Stomach (tissue), 9 donors: ENCODE data around the gene PRRX1. TPM values are rescaled to one million over a fixed set of nuclear protein-coding genes. Genes with fewer than 3 reads are reported as not detected.

Experiments
- DNase-seq, 2 donors: peaks; one replicate each; pipeline versions ENCODE4 v3.0.0 to v3.0.0-alpha.2; 2013 to 2019
- H3K27ac ChIP-seq, 5 donors: fragments of 200-600 bp in 4 of 5; sonication (generic) in 4 of 5; one replicate each; pipeline ENCODE4 v1.5.1; 2013 to 2019; ENCODE audit warnings: mild to moderate bottlenecking in 1 of 5, moderate library complexity in 1 of 5
- H3K27me3 ChIP-seq, 3 donors: fragments of 200-600 bp; sonication (generic); one replicate each; pipeline ENCODE4 v1.5.1; 2017 to 2019; ENCODE audit warnings: mixed run types in 1 of 3
- H3K36me3 ChIP-seq, 4 donors: fragments of 200-600 bp; sonication (generic); 1 replicate in 3 of 4; 2 replicates in 1 of 4; pipeline ENCODE4 v1.5.1; 2016 to 2019
- H3K4me1 ChIP-seq, 4 donors: fragments of 200-600 bp; sonication (generic); one replicate each; pipeline ENCODE4 v1.5.1; 2016 to 2019
- H3K4me3 ChIP-seq, 4 donors: fragments of 200-600 bp; sonication (generic) in 3 of 4; one replicate each; pipeline ENCODE4 v1.5.1; 2016 to 2019; ENCODE audit warnings: mild to moderate bottlenecking in 1 of 4
- H3K9me3 ChIP-seq, 4 donors: fragments of 200-600 bp; sonication (generic); one replicate each; pipeline ENCODE4 v1.5.1; 2016 to 2019
- CTCF ChIP-seq, 7 experiments: fragments of 450-650 bp in 4 of 7; fragments of 200-600 bp in 3 of 7; sonication (generic) in 3 of 7; IDR thresholded peaks; one replicate each; pipeline ENCODE4 v1.5.1; 2016 to 2019; ENCODE audit warnings: antibody characterized with exemption in 7 of 7, control low read depth in 2 of 7, mild to moderate bottlenecking in 1 of 7
- EP300 ChIP-seq: sonication (generic); formaldehyde crosslinking; IDR thresholded peaks from one replicate; pipeline ENCODE4 v1.6.1; 2017; ENCODE audit warnings: antibody characterized with exemption
- POLR2A ChIP-seq, 4 donors: fragments of 450-650 bp; IDR thresholded peaks; one replicate each; pipeline ENCODE4 v1.6.1; 2016; ENCODE audit warnings: antibody characterized with exemption in 4 of 4, control low read depth in 2 of 4, mild to moderate bottlenecking in 1 of 4, moderate library complexity in 1 of 4
- POLR2AphosphoS5 ChIP-seq, 3 donors: sonication (generic); formaldehyde crosslinking; IDR thresholded peaks; one replicate each; pipeline ENCODE4 v1.6.1; 2016; ENCODE audit warnings: antibody characterized with exemption in 3 of 3
- WGBS, 5 donors: extraction: QIAGEN DNeasy Blood & Tissue Kit in 3 of 5; methylation state at CpG; one replicate each; pipeline versions ENCODE4 v1.1.5 to v1.1.7; 2013 to 2018; 5-methylcytosine and 5-hydroxymethylcytosine counted together
- intact Hi-C: fragments of 100-400 bp; cut with DNase I; formaldehyde crosslinking; loops from one replicate; pipeline ENCODE4 v1.15.1; 2023; ENCODE audit warnings: low total_unique reads
- polyA plus RNA-seq, 3 donors: library from polyadenylated mRNA; stranded (reverse); fragments of 200-250 nt; gene quantifications; one replicate each; pipeline ENCODE4 v1.2.3, GENCODE V29; 2013
- total RNA-seq, 5 donors: library from RNA; depleted of rRNA; stranded (reverse); fragments of >200 nt; gene quantifications; one replicate each; pipeline versions ENCODE4 v1.1.0 to v1.2.3, GENCODE V29; 2014 to 2016
- donor health status: healthy with polysubstance abuse.
- donor health status: Bipolar disorder and iron deficiency.
- donor health status: healthy.

Gene PRRX1
- total and polyA plus RNA-seq, 8 donors, result 0.45 to 8.3 (median 1.3) TPM

- Histone ChIP-seq H3K36me3 (no peaks in the 10 kb centered on the region), H3K4me3 (no peak overlapping the region), H3K27ac (no peak overlapping the region), H3K4me1 (no peaks in the 10 kb centered on the region), H3K27me3 (no peaks in the 10 kb centered on the region), H3K9me3 (no peaks in the 10 kb centered on the region)
- no peak for TF ChIP-seq CTCF (IDR thresholded peaks at IDR 0.05)
- no peak for TF ChIP-seq POLR2A (IDR thresholded peaks at IDR 0.05)
- TF ChIP-seq EP300, result no peak
- intact Hi-C loops, result no loop called here
- 55 to 62% (median 55%) methylated on average over 2 of the region's 2 CpGs for whole genome bisulfite sequencing, 5 donors
- DNase-seq, result no peak
These were observed 85.6 kb downstream of the PRRX1 start for GRCh38 chr1:170749549-170749948.

GRCh38 chr1:170749959-170750358 is 86.0 kb downstream of the PRRX1 start:
- no peak overlapping the region for H3K4me3 ChIP-seq
- 35 to 46% (median 39%) methylated on average over 2 of the region's 2 CpGs for WGBS, 5 donors
- no peaks in the 10 kb centered on the region for H3K9me3 ChIP-seq
- no peaks in the 10 kb centered on the region for H3K27me3 ChIP-seq
- no peak overlapping the region for H3K27ac ChIP-seq
- intact Hi-C loops, result no loop called here
- TF ChIP-seq EP300 (no peak), POLR2A (IDR thresholded peaks at IDR 0.05) (no peak), POLR2AphosphoS5 (IDR thresholded peaks at IDR 0.05) (no peak), CTCF (IDR thresholded peaks at IDR 0.05) (no peak)
- H3K36me3 ChIP-seq, result no peaks in the 10 kb centered on the region
- no peaks in the 10 kb centered on the region for H3K4me1 ChIP-seq
- DNase-seq, result no peak

GRCh38 chr1:170755795-170756194 is 91.9 kb downstream of the PRRX1 start:
- intact Hi-C loops, result no loop called here
- no peaks in the 10 kb centered on the region for H3K9me3 ChIP-seq
- H3K27me3 ChIP-seq, result no peaks in the 10 kb centered on the region
- no peak for TF ChIP-seq CTCF (IDR thresholded peaks at IDR 0.05)
- TF ChIP-seq POLR2AphosphoS5 (IDR thresholded peaks at IDR 0.05), result no peak
- no peak for TF ChIP-seq EP300
- no peak for TF ChIP-seq POLR2A (IDR thresholded peaks at IDR 0.05)
- no peaks in the 10 kb centered on the region for H3K36me3 ChIP-seq
- 57 to 74% (median 67%) methylated on average over 3 of the region's 3 CpGs for WGBS, 5 donors
- no peak for DNase-seq
- no peak overlapping the region for H3K4me3 ChIP-seq
- no peaks in the 10 kb centered on the region for H3K4me1 ChIP-seq
- H3K27ac ChIP-seq, result no peak overlapping the region

GRCh38 chr1:170758992-170759391 is 95.1 kb downstream of the PRRX1 start:
- Histone ChIP-seq H3K27me3 (no peaks in the 10 kb centered on the region), H3K27ac (no peak overlapping the region), H3K36me3 (no peaks in the 10 kb centered on the region), H3K4me1 (no peaks in the 10 kb centered on the region), H3K4me3 (no peak overlapping the region), H3K9me3 (no peaks in the 10 kb centered on the region)
- DNase-seq, result no peak
- intact Hi-C loops, result no loop called here
- WGBS, 5 donors, result 70 to 90% (median 84%) methylated on average over 2 of the region's 2 CpGs
- TF ChIP-seq CTCF (IDR thresholded peaks at IDR 0.05) (no peak), POLR2A (IDR thresholded peaks at IDR 0.05) (no peak), POLR2AphosphoS5 (IDR thresholded peaks at IDR 0.05) (no peak), EP300 (no peak)
